Hepatocyte (in vitro differentiated cells): ENCODE measurements around the gene GRIK4. TPM values are rescaled to one million over a fixed set of nuclear protein-coding genes. Genes with fewer than 3 reads are reported as not detected.
"Not testable (repeated sequence)": the region's sequence is repeated elsewhere in the genome, so short reads cannot be mapped to it uniquely, and the experiment has no call there.

ENCODE experiments used
- DNase-seq: peaks from one replicate; pipeline ENCODE4 v3.0.0-alpha.2; 2016; ENCODE audit warnings: low spot score
- H2AFZ ChIP-seq: fragments of 200-600 bp; sonication (generic); 2 replicates; pipeline ENCODE4 v1.6.0; 2016; ENCODE audit warnings: antibody characterized with exemption, mild to moderate bottlenecking
- H3K27ac ChIP-seq: fragments of 200-600 bp; sonication (generic); 2 replicates; pipeline ENCODE4 v1.5.1; 2016; ENCODE audit warnings: mild to moderate bottlenecking
- H3K27me3 ChIP-seq: fragments of 200-600 bp; sonication (generic); 2 replicates; pipeline ENCODE4 v1.6.1; 2016
- H3K36me3 ChIP-seq: fragments of 200-600 bp; sonication (generic); replicated peaks from 2 replicates; pipeline ENCODE4 v1.5.1; 2016; ENCODE audit warnings: low read depth; ENCODE audit not compliant: insufficient read depth
- H3K4me1 ChIP-seq: fragments of 200-600 bp; sonication (generic); 2 replicates; pipeline ENCODE4 v1.5.1; 2016; ENCODE audit warnings: mild to moderate bottlenecking, moderate library complexity; ENCODE audit not compliant: insufficient read depth
- H3K4me2 ChIP-seq: fragments of 200-600 bp; sonication (generic); 2 replicates; pipeline ENCODE4 v1.6.0; 2016
- H3K4me3 ChIP-seq: fragments of 200-600 bp; sonication (generic); 2 replicates; pipeline ENCODE4 v1.5.1; 2016; ENCODE audit warnings: mild to moderate bottlenecking
- H3K79me2 ChIP-seq: fragments of 200-600 bp; sonication (generic); 2 replicates; pipeline ENCODE4 v1.6.0; 2017; ENCODE audit warnings: mild to moderate bottlenecking
- H3K9me2 ChIP-seq: fragments of 200-600 bp; sonication (generic); replicated peaks from 2 replicates; pipeline ENCODE4 v1.6.0; 2017; ENCODE audit warnings: mild to moderate bottlenecking; ENCODE audit not compliant: insufficient read depth
- H3K9me3 ChIP-seq: fragments of 200-600 bp; sonication (generic); 2 replicates; pipeline ENCODE4 v1.5.1; 2016; ENCODE audit warnings: low read depth, mild to moderate bottlenecking
- H4K20me1 ChIP-seq: fragments of 200-600 bp; sonication (generic); 2 replicates; pipeline ENCODE4 v1.6.0; 2016; ENCODE audit warnings: mild to moderate bottlenecking; ENCODE audit not compliant: insufficient read depth, poor library complexity, severe bottlenecking
- EZH2 ChIP-seq: fragments of 200-600 bp; sonication (generic); IDR thresholded peaks from 2 replicates; pipeline ENCODE4 v1.6.1; 2016; ENCODE audit warnings: antibody characterized with exemption, mild to moderate bottlenecking, borderline replicate concordance
- EZH2phosphoT487 ChIP-seq: fragments of 200-600 bp; sonication (generic); IDR thresholded peaks from one replicate; pipeline ENCODE4 v1.6.1; 2018; ENCODE audit warnings: antibody characterized with exemption, mild to moderate bottlenecking, low read depth, moderate library complexity; ENCODE audit not compliant: unreplicated experiment, severe bottlenecking
- WGBS: methylation state at CpG from one replicate; pipeline ENCODE4 v1.1.6; 2016; ENCODE audit warnings: low lambda C conversion rate; ENCODE audit errors: missing lambda C conversion rate; 5-methylcytosine and 5-hydroxymethylcytosine counted together
- polyA plus RNA-seq: library from polyadenylated mRNA; unstranded; fragments of >200 nt; fragmentation: Nextera tagmentation; extraction: Ambion mirVana; gene quantifications from 2 replicates; pipeline ENCODE4 v1.2.1, GENCODE V29; 2016
- total RNA-seq: library from RNA; depleted of rRNA; stranded (reverse); fragments of >200 nt; gene quantifications from 2 replicates; pipeline ENCODE4 v1.2.3, GENCODE V29; 2014
- TF ChIP-seq, protein P1 (sequence below): fragments of 200-600 bp; sonication (generic); IDR thresholded peaks from 2 replicates; pipeline ENCODE4 v1.5.1; 2016; ENCODE audit warnings: antibody characterized with exemption, mild to moderate bottlenecking; ENCODE audit not compliant: poor library complexity

Gene GRIK4
- total and polyA plus RNA-seq, 2 experiments from 2014 or later = 1.5 to 2.3 TPM

DNA sequence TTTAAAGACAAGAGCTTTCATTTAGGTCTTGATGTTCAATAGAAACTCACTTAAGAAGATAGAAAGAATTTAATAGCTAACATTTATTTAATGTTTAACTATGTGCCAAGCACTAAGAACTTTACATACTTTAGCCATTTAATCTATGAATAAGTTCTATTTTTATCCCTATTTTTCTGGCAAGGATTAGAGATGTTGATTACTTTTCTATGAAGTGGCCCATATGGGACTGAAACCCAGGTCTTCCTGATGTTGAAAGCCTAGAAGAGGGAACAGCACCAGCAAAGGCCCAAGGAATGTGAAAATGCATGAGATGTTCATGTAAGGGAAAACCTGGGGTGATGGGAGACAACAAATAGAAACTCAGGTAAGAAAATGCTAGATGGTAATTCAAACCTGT, 497.0 kb downstream of the GRIK4 start:
- TF ChIP-seq EZH2phosphoT487 (no peak), EZH2 (no peak)
- TF ChIP-seq, protein P1, sequence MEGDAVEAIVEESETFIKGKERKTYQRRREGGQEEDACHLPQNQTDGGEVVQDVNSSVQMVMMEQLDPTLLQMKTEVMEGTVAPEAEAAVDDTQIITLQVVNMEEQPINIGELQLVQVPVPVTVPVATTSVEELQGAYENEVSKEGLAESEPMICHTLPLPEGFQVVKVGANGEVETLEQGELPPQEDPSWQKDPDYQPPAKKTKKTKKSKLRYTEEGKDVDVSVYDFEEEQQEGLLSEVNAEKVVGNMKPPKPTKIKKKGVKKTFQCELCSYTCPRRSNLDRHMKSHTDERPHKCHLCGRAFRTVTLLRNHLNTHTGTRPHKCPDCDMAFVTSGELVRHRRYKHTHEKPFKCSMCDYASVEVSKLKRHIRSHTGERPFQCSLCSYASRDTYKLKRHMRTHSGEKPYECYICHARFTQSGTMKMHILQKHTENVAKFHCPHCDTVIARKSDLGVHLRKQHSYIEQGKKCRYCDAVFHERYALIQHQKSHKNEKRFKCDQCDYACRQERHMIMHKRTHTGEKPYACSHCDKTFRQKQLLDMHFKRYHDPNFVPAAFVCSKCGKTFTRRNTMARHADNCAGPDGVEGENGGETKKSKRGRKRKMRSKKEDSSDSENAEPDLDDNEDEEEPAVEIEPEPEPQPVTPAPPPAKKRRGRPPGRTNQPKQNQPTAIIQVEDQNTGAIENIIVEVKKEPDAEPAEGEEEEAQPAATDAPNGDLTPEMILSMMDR = no peak
- H3K27ac ChIP-seq = no peak overlapping the region
- H4K20me1 ChIP-seq = no peaks in the 10 kb centered on the region
- H2AFZ ChIP-seq = no peak overlapping the region
- DNase-seq = no peak
- H3K4me2 ChIP-seq = no peak overlapping the region
- H3K9me3 ChIP-seq = no peaks in the 10 kb centered on the region
- H3K9me2 ChIP-seq = no peaks in the 10 kb centered on the region
- H3K4me1 ChIP-seq = no peaks in the 10 kb centered on the region
- H3K4me3 ChIP-seq = no peak overlapping the region
- no peaks in the 10 kb centered on the region for H3K27me3 ChIP-seq
- no peaks in the 10 kb centered on the region for H3K36me3 ChIP-seq
- no peaks in the 10 kb centered on the region for H3K79me2 ChIP-seq

DNA sequence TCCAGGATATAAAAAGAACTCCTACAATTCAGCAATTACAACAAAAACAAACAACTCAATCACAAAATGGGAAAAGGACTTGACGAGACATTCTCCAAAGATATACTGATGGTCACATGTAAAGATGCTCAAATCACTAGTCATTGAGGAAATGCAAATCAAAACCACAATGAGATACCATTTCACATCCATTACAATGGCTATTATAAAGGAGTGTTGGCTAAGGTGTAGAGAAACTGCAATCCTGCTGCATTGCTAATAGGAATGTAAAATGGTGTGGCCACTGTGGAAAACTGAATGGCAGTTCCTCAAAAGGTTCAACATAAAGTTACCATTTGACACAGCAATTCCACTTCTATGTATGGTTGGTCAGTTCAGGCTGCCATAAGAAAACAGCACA, 500.5 kb downstream of the GRIK4 start:
- H3K79me2 ChIP-seq = no peaks in the 10 kb centered on the region
- DNase-seq = no peak
- 91% methylated on average over 1 of the region's 1 CpG for WGBS
- no peaks in the 10 kb centered on the region for H3K9me3 ChIP-seq
- H3K4me1 ChIP-seq = no peaks in the 10 kb centered on the region
- H3K9me2 ChIP-seq = no peaks in the 10 kb centered on the region
- no peak overlapping the region for H3K27ac ChIP-seq
- no peak overlapping the region for H3K4me3 ChIP-seq
- no peak overlapping the region for H3K4me2 ChIP-seq
- H3K27me3 ChIP-seq = no peaks in the 10 kb centered on the region
- no peaks in the 10 kb centered on the region for H4K20me1 ChIP-seq
- H2AFZ ChIP-seq = no peak overlapping the region
- no peaks in the 10 kb centered on the region for H3K36me3 ChIP-seq
- TF ChIP-seq EZH2phosphoT487 = no peak
- TF ChIP-seq EZH2 = no peak
- TF ChIP-seq, protein P1 = no peak

DNA sequence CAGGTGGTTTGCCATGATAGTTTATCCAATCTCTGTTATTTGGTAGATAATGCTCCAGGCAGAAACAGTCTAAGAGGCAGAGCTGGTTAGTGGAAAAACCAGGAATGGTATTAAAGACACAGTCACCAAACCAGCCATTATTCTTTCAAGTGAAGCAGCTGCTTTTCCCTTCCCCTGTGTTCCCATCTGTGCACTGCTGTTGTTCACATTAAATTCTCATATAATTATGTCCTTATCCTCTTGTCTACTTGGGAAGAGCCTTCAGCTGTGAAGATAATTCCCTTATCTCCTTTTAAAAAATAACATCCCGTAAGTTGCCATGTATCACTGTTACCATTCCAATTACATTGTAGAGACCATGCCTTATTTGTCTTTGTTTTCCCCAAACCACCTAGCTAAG, 507.2 kb downstream of the GRIK4 start:
- Histone ChIP-seq H3K4me3 (no peak overlapping the region), H3K9me2 (no peaks in the 10 kb centered on the region), H4K20me1 (no peaks in the 10 kb centered on the region), H3K4me2 (no peak overlapping the region), H3K9me3 (no peaks in the 10 kb centered on the region), H3K27me3 (no peaks in the 10 kb centered on the region), H3K4me1 (no peaks in the 10 kb centered on the region), H3K36me3 (no peaks in the 10 kb centered on the region), H3K27ac (no peak overlapping the region), H3K79me2 (no peaks in the 10 kb centered on the region), H2AFZ (no peak overlapping the region)
- 47% methylated on average over 1 of the region's 1 CpG for WGBS
- no peak for TF ChIP-seq EZH2
- TF ChIP-seq, protein P1 = no peak
- TF ChIP-seq EZH2phosphoT487 = no peak
- no peak for DNase-seq

- not testable (repeated sequence) for H3K4me3 ChIP-seq, H2AFZ ChIP-seq, H3K9me2 ChIP-seq, DNase-seq, H3K4me2 ChIP-seq, H3K27ac ChIP-seq, H3K36me3 ChIP-seq, H3K9me3 ChIP-seq, H4K20me1 ChIP-seq, H3K27me3 ChIP-seq
- peaks cover 27% of the 10 kb centered on the region for H3K79me2 ChIP-seq
- 96% methylated on average over 16 of the region's 36 CpGs for WGBS
- peaks cover 15% of the 10 kb centered on the region for H3K4me1 ChIP-seq
Observed at GRCh38 chr11:121021718-121022117, 510.2 kb downstream of the GRIK4 start.
